ENCODE measurements around the gene IER5.

IER5 gene

GRCh38 chr1:181119093-181119989 is 30.8 kb downstream of the IER5 start:
- Histone ChIP-seq H3K27ac (no peak overlapping the region), H3K27me3 (no peaks in the 10 kb centered on the region), H3K9me3 (no peaks in the 10 kb centered on the region), H3K4me1 (ENCODE audit: control insufficient read depth in 1 of 2, insufficient read depth in 1 of 2, low read depth in 1 of 2, low read length in 1 of 2) (peaks cover 5% of the 10 kb centered on the region in 2 experiments), H3K36me3 (no peaks in the 10 kb centered on the region), H3K4me3 (ENCODE audit: low read depth in 1 of 2, low read length in 1 of 2) (no peak overlapping the region)
- no peak for TF ChIP-seq CTCF (IDR thresholded peaks at IDR 0.05)

- Histone ChIP-seq H3K27ac (no peak overlapping the region), H3K4me1 (ENCODE audit: control insufficient read depth in 1 of 2, insufficient read depth in 1 of 2, low read depth in 1 of 2, low read length in 1 of 2) (peaks cover 10% of the 10 kb centered on the region in 2 experiments), H3K36me3 (no peaks in the 10 kb centered on the region), H3K9me3 (no peaks in the 10 kb centered on the region), H3K4me3 (ENCODE audit: low read depth in 1 of 2, low read length in 1 of 2) (no peak overlapping the region), H3K27me3 (no peaks in the 10 kb centered on the region)
- no peak for TF ChIP-seq CTCF (IDR thresholded peaks at IDR 0.05)
These were observed 32.4 kb downstream of the IER5 start for GRCh38 chr1:181120924-181121323.

GRCh38 chr1:181121498-181121897 is 33.0 kb downstream of the IER5 start:
- Histone ChIP-seq H3K4me1 (ENCODE audit: control insufficient read depth in 1 of 2, insufficient read depth in 1 of 2, low read depth in 1 of 2, low read length in 1 of 2) (peaks cover 10% of the 10 kb centered on the region in 2 experiments), H3K4me3 (ENCODE audit: low read depth in 1 of 2, low read length in 1 of 2) (no peak overlapping the region), H3K27me3 (no peaks in the 10 kb centered on the region), H3K36me3 (no peaks in the 10 kb centered on the region), H3K9me3 (no peaks in the 10 kb centered on the region), H3K27ac (no peak overlapping the region)
- TF ChIP-seq CTCF (IDR thresholded peaks at IDR 0.05), result no peak

- Histone ChIP-seq H3K9me3 (no peaks in the 10 kb centered on the region), H3K27me3 (no peaks in the 10 kb centered on the region), H3K36me3 (no peaks in the 10 kb centered on the region), H3K4me1 (ENCODE audit: control insufficient read depth in 1 of 2, insufficient read depth in 1 of 2, low read depth in 1 of 2, low read length in 1 of 2) (peaks cover 10% of the 10 kb centered on the region in 2 experiments), H3K27ac (no peak overlapping the region), H3K4me3 (ENCODE audit: low read depth in 1 of 2, low read length in 1 of 2) (no peak overlapping the region)
- TF ChIP-seq CTCF (IDR thresholded peaks at IDR 0.05), result no peak
These were observed 33.7 kb downstream of the IER5 start for GRCh38 chr1:181122222-181122621.

GRCh38 chr1:181123173-181123572 is 34.7 kb downstream of the IER5 start:
- H3K4me3 ChIP-seq (ENCODE audit: low read depth in 1 of 2, low read length in 1 of 2), result no peak overlapping the region
- no peaks in the 10 kb centered on the region for H3K9me3 ChIP-seq
- H3K27ac ChIP-seq, result no peak overlapping the region
- peaks cover 12 to 14% of the 10 kb centered on the region in 2 experiments for H3K4me1 ChIP-seq (ENCODE audit: control insufficient read depth in 1 of 2, insufficient read depth in 1 of 2, low read depth in 1 of 2, low read length in 1 of 2)
- no peaks in the 10 kb centered on the region for H3K27me3 ChIP-seq
- H3K36me3 ChIP-seq, result no peaks in the 10 kb centered on the region
- no peak for TF ChIP-seq CTCF (IDR thresholded peaks at IDR 0.05)

Measured in neutrophil (primary cell).